CD14-positive monocyte (primary cell): ENCODE results near the gene TBC1D5. TPM values are rescaled to one million over a fixed set of nuclear protein-coding genes. Genes with fewer than 3 reads are reported as not detected.

ENCODE experiments used
- DNase-seq, 3 donors: peaks; one replicate each; pipeline ENCODE4 v3.0.0-alpha.2; 2011 to 2022
- H2AFZ ChIP-seq: 2 replicates; pipeline ENCODE4 v1.6.0; 2012; ENCODE audit warnings: mild to moderate bottlenecking, low read depth, low read length, inconsistent platforms; ENCODE audit not compliant: insufficient read depth, poor library complexity, severe bottlenecking
- H3K27ac ChIP-seq, 2 donors: 1 replicate in 1 of 2; 2 replicates in 1 of 2; pipeline ENCODE4 v1.5.1; 2012 to 2013; ENCODE audit warnings: low read length in 2 of 2, control low read depth in 1 of 2, inconsistent platforms in 1 of 2, low read depth in 1 of 2, mild to moderate bottlenecking in 1 of 2
- H3K27me3 ChIP-seq, 2 donors: one replicate each; pipeline versions ENCODE4 v1.6.0 to v1.6.1; 2011 to 2013; ENCODE audit warnings: low read length in 2 of 2; ENCODE audit not compliant: control insufficient read depth in 2 of 2, insufficient read depth in 2 of 2
- H3K36me3 ChIP-seq, 2 donors: replicated peaks in 1 of 2; 1 replicate in 1 of 2; 2 replicates in 1 of 2; pipeline versions ENCODE4 v1.5.1 to v1.6.1; 2012 to 2013; ENCODE audit warnings: low read length in 2 of 2, control low read depth in 1 of 2, inconsistent platforms in 1 of 2, mild to moderate bottlenecking in 1 of 2; ENCODE audit not compliant: insufficient read depth in 2 of 2, control insufficient read depth in 1 of 2
- H3K4me1 ChIP-seq, 2 donors: 1 replicate in 1 of 2; 2 replicates in 1 of 2; pipeline versions ENCODE4 v1.5.1 to v1.6.1; 2012 to 2013; ENCODE audit warnings: low read length in 2 of 2, control low read depth in 1 of 2, inconsistent platforms in 1 of 2, mild to moderate bottlenecking in 1 of 2, moderate library complexity in 1 of 2; ENCODE audit not compliant: insufficient read depth in 2 of 2, control insufficient read depth in 1 of 2
- H3K4me2 ChIP-seq: replicated peaks from 2 replicates; pipeline ENCODE3; 2012; ENCODE audit warnings: low read length, moderate library complexity, mild to moderate bottlenecking; ENCODE audit not compliant: poor library complexity, severe bottlenecking; ENCODE audit errors: extremely low read depth
- H3K4me3 ChIP-seq, 3 experiments: fragments of 200-600 bp in 1 of 3; sonication (generic) in 1 of 3; replicated peaks in 1 of 3; 1 replicate in 2 of 3; 2 replicates in 1 of 3; pipeline ENCODE4 v1.5.1; 2011 to 2013; ENCODE audit warnings: low read length in 3 of 3, mild to moderate bottlenecking in 3 of 3, control low read depth in 2 of 3, low read depth in 2 of 3, inconsistent platforms in 1 of 3, moderate library complexity in 1 of 3
- H3K79me2 ChIP-seq: 2 replicates; pipeline ENCODE4 v1.6.0; 2012; ENCODE audit warnings: mild to moderate bottlenecking, control low read depth, inconsistent platforms, low read length, moderate library complexity; ENCODE audit not compliant: insufficient read depth
- H3K9ac ChIP-seq: 2 replicates; pipeline ENCODE4 v1.6.0; 2017; ENCODE audit warnings: low read length, mild to moderate bottlenecking; ENCODE audit not compliant: insufficient read depth, poor library complexity, severe bottlenecking
- H3K9me3 ChIP-seq, 2 donors: replicated peaks in 1 of 2; 1 replicate in 1 of 2; 2 replicates in 1 of 2; pipeline versions ENCODE4 v1.5.1 to v1.6.1; 2012 to 2013; ENCODE audit warnings: low read length in 2 of 2, control low read depth in 1 of 2; ENCODE audit not compliant: control insufficient read depth in 1 of 2, insufficient read depth in 1 of 2
- H4K20me1 ChIP-seq: 2 replicates; pipeline ENCODE4 v1.6.0; 2012; ENCODE audit warnings: mild to moderate bottlenecking, low read length, control low read depth, moderate library complexity; ENCODE audit not compliant: insufficient read depth
- H3K27ac Mint-ChIP-seq, 7 donors: one replicate each; pipeline ENCODE4 v1.8.0; 2020; ENCODE audit warnings: mild to moderate bottlenecking in 7 of 7, mixed read lengths in 7 of 7, moderate library complexity in 6 of 7, inconsistent platforms in 2 of 7
- H3K27me3 Mint-ChIP-seq, 3 donors: one replicate each; pipeline ENCODE4 v1.8.0; 2021 to 2022; ENCODE audit warnings: low read depth in 3 of 3, mild to moderate bottlenecking in 3 of 3, mixed read lengths in 3 of 3, moderate library complexity in 3 of 3, inconsistent platforms in 1 of 3
- H3K36me3 Mint-ChIP-seq, 2 donors: one replicate each; pipeline ENCODE4 v1.8.0; 2020; ENCODE audit warnings: mixed read lengths in 2 of 2, inconsistent platforms in 1 of 2, mild to moderate bottlenecking in 1 of 2
- H3K4me1 Mint-ChIP-seq: one replicate; pipeline ENCODE4 v1.8.0; 2020; ENCODE audit warnings: mild to moderate bottlenecking, mixed read lengths
- H3K4me3 Mint-ChIP-seq, 2 donors: one replicate each; pipeline ENCODE4 v1.8.0; 2020; ENCODE audit warnings: mild to moderate bottlenecking in 2 of 2, mixed read lengths in 2 of 2, moderate library complexity in 1 of 2
- H3K9me3 Mint-ChIP-seq, 7 donors: one replicate each; pipeline ENCODE4 v1.8.0; 2020 to 2022; ENCODE audit warnings: mixed read lengths in 7 of 7, mild to moderate bottlenecking in 6 of 7, moderate library complexity in 6 of 7, inconsistent platforms in 2 of 7
- WGBS: methylation state at CpG from one replicate; pipeline ENCODE4 v1.1.5; 2013; ENCODE audit warnings: missing lambda C conversion rate; ENCODE audit not compliant: insufficient coverage; 5-methylcytosine and 5-hydroxymethylcytosine counted together
- intact Hi-C, 2 donors: fragments of 100-400 bp; cut with micrococcal nuclease; formaldehyde crosslinking; loops; one replicate each; pipeline versions ENCODE4 v1.15.0 to v1.15.1; 2023
- polyA plus RNA-seq, 3 donors: library from polyadenylated mRNA; depleted of rRNA in 1 of 3; unstranded in 2 of 3; stranded (reverse) in 1 of 3; fragments of 300-500 nt in 2 of 3; fragments of >200 nt in 1 of 3; fragmentation: Illumina TruSeq in 2 of 3; gene quantifications; 1 replicate in 2 of 3; 2 replicates in 1 of 3; pipeline ENCODE4 v1.2.3, GENCODE V29; 2012 to 2021
- TF ChIP-seq, protein P1 (sequence below): fragments of 200-600 bp; IDR thresholded peaks from one replicate; pipeline ENCODE4 v1.8.0; 2022; ENCODE audit warnings: antibody characterized with exemption, mild to moderate bottlenecking

Gene TBC1D5
- polyA plus RNA-seq, 3 donors = 17.6 to 35.3 (median 21.0) TPM

DNA sequence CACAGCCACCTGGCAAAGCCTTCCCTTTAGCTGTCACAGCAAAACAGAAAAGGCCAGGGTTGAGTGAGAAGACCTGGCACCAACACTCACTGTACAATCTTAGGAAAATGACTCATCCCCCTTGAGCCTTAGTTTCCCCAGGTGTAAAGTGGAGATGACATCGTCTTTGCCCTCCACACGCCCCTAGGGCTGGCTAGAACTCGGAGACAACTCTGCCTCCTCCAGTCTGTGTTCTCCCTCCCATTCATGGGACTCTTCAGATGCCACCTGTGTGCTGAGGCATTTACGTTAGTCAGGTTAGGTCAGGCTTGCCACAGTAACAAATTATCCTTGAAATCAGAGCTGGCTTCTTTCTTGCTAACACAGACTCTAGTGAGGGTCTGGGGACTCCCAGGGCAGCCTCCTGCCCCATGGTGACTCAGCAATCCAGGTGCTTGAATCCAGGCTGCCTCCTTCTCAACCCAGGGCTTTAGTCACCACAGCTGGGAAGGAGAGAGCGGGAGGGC is 605.1 kb downstream of the TBC1D5 start:
- DNase-seq = no peak
- intact Hi-C loops = no loop called here
- Mint-ChIP-seq H3K4me1 (no peaks in the 10 kb centered on the region), H3K9me3 (peaks cover 0 to 14% (median 7%) of the 10 kb centered on the region in 7 donors), H3K27me3 (peaks cover 0 to 7% (median 1%) of the 10 kb centered on the region in 3 donors), H3K27ac (no peak overlapping the region), H3K36me3 (no peaks in the 10 kb centered on the region), H3K4me3 (no peak overlapping the region)
- Histone ChIP-seq H3K4me2 (no peak overlapping the region), H3K36me3 (no peaks in the 10 kb centered on the region), H3K27ac (no peak overlapping the region), H3K4me3 (no peak overlapping the region), H3K4me1 (no peaks in the 10 kb centered on the region), H3K79me2 (no peaks in the 10 kb centered on the region), H2AFZ (no peak overlapping the region), H3K27me3 (no peaks in the 10 kb centered on the region), H3K9ac (no peak overlapping the region), H4K20me1 (no peaks in the 10 kb centered on the region), H3K9me3 (peaks cover 0 to 10% of the 10 kb centered on the region in 2 donors)
- TF ChIP-seq, protein P1, sequence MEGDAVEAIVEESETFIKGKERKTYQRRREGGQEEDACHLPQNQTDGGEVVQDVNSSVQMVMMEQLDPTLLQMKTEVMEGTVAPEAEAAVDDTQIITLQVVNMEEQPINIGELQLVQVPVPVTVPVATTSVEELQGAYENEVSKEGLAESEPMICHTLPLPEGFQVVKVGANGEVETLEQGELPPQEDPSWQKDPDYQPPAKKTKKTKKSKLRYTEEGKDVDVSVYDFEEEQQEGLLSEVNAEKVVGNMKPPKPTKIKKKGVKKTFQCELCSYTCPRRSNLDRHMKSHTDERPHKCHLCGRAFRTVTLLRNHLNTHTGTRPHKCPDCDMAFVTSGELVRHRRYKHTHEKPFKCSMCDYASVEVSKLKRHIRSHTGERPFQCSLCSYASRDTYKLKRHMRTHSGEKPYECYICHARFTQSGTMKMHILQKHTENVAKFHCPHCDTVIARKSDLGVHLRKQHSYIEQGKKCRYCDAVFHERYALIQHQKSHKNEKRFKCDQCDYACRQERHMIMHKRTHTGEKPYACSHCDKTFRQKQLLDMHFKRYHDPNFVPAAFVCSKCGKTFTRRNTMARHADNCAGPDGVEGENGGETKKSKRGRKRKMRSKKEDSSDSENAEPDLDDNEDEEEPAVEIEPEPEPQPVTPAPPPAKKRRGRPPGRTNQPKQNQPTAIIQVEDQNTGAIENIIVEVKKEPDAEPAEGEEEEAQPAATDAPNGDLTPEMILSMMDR = no peak
- whole genome bisulfite sequencing = 97% methylated on average over 5 of the region's 5 CpGs

DNA sequence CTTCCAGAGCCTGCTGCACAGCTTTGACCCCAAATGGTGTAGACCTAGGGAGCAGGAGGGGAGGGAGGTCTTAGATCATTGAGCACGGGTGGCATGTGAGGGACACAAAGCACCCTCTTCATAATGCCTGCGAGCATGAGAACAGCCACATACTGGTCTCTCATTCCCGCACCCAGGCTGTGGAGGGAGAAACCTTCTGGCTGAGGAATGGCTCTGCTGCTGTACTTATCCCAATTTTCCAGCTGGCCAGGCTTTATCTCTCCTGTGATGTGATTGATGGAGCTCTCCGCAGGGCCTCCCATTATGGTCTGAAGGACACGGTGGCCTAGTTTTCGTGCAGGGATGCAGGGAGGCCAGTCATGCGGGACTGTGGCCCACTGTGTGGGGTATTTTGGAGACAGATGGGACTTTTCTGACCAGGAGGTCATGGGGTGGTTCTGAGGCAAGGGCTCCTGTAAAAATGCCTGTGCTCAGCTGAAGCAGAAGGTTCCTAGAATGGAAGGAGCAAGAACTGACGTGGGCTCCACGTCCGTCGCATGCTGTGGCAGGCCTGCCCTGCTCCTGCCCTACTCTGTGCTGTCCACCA is 606.2 kb downstream of the TBC1D5 start:
- Histone ChIP-seq H3K79me2 (no peaks in the 10 kb centered on the region), H3K4me1 (no peaks in the 10 kb centered on the region), H3K36me3 (no peaks in the 10 kb centered on the region), H2AFZ (no peak overlapping the region), H3K9ac (no peak overlapping the region), H3K9me3 (peaks cover 0 to 10% of the 10 kb centered on the region in 2 donors), H4K20me1 (no peaks in the 10 kb centered on the region), H3K27me3 (no peaks in the 10 kb centered on the region), H3K27ac (no peak overlapping the region), H3K4me2 (no peak overlapping the region), H3K4me3 (no peak overlapping the region)
- no peak overlapping the region for H3K27ac Mint-ChIP-seq
- WGBS = 96% methylated on average over 9 of the region's 11 CpGs
- H3K4me3 Mint-ChIP-seq = no peak overlapping the region
- no peaks in the 10 kb centered on the region for H3K36me3 Mint-ChIP-seq
- peaks cover 0 to 5% (median 1%) of the 10 kb centered on the region in 3 donors for H3K27me3 Mint-ChIP-seq
- TF ChIP-seq, protein P1 = no peak
- intact Hi-C loops = no loop called here
- peaks cover 0 to 14% (median 7%) of the 10 kb centered on the region in 7 donors for H3K9me3 Mint-ChIP-seq
- DNase-seq = no peak
- H3K4me1 Mint-ChIP-seq = no peaks in the 10 kb centered on the region
